Liver (tissue), 3 donors: ENCODE results near the gene SMIM31.

Experiments used
- ATF3 ChIP-seq: IDR thresholded peaks from 2 replicates; pipeline ENCODE4 v1.6.1; 2016; ENCODE audit warnings: antibody characterized with exemption
- CTCF ChIP-seq: fragments of 150-350 bp; IDR thresholded peaks from 2 replicates; pipeline ENCODE4 v1.5.1; 2017; ENCODE audit warnings: improper control_type of control experiment, low read depth, low read length; ENCODE audit not compliant: missing input control
- EGR1 ChIP-seq, 2 donors: IDR thresholded peaks; 2 replicates each; pipeline ENCODE4 v1.6.1; 2016 to 2018; ENCODE audit warnings: antibody characterized with exemption in 2 of 2, low read depth in 2 of 2
- FOXA1 ChIP-seq: IDR thresholded peaks from 2 replicates; pipeline ENCODE4 v1.6.1; 2016; ENCODE audit warnings: antibody characterized with exemption
- JUND ChIP-seq, 2 donors: IDR thresholded peaks; 2 replicates each; pipeline ENCODE4 v1.6.1; 2016; ENCODE audit warnings: antibody characterized with exemption in 2 of 2
- RXRA ChIP-seq, 2 donors: IDR thresholded peaks; 2 replicates each; pipeline ENCODE4 v1.6.1; 2017 to 2018; ENCODE audit warnings: antibody characterized with exemption in 2 of 2, mild to moderate bottlenecking in 1 of 2
- SP1 ChIP-seq: IDR thresholded peaks from 2 replicates; pipeline ENCODE4 v1.6.1; 2018; ENCODE audit warnings: antibody characterized with exemption, mild to moderate bottlenecking
- TAF1 ChIP-seq: conservative IDR thresholded peaks from 2 replicates; pipeline ENCODE4 v1.6.1; 2016; ENCODE audit warnings: antibody characterized with exemption, mild to moderate bottlenecking
- YY1 ChIP-seq: IDR thresholded peaks from 2 replicates; pipeline ENCODE4 v1.6.1; 2016; ENCODE audit warnings: antibody characterized with exemption, mild to moderate bottlenecking
- ZBTB33 ChIP-seq: IDR thresholded peaks from 2 replicates; pipeline ENCODE4 v1.6.1; 2016; ENCODE audit warnings: antibody characterized with exemption
- TF ChIP-seq, protein P1 (sequence below): IDR thresholded peaks from 2 replicates; pipeline ENCODE4 v1.6.1; 2016; ENCODE audit warnings: antibody characterized with exemption
- TF ChIP-seq, protein P2 (sequence below): IDR thresholded peaks from 2 replicates; pipeline ENCODE4 v1.6.1; 2016; ENCODE audit warnings: antibody characterized with exemption, mild to moderate bottlenecking
- donor health status: healthy.
- donor health status: healthy.

DNA sequence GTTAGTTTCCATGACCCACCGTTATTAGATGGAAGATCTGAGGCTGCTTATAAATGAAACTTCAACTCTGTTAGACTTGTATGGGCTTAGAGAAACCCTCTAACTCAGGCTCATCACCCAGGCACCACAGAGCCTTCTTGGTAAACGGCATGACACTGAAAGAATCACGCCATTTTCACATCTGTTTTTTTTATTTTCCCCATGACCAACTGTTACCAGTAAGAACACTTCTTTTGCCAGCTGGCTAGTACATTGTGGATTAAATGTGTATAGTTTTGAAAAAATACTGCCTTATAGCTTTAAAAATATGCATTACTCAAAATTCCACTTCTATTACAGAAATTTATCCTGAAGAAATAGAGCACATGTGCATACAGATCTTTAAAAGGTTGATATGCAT, 75.0 kb downstream of the SMIM31 start:
- TF ChIP-seq, protein P1, sequence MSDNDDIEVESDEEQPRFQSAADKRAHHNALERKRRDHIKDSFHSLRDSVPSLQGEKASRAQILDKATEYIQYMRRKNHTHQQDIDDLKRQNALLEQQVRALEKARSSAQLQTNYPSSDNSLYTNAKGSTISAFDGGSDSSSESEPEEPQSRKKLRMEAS = no peak
- TF ChIP-seq JUND (IDR thresholded peaks at IDR 0.05) = no peak
- no peak for TF ChIP-seq RXRA (IDR thresholded peaks at IDR 0.05)
- no peak for TF ChIP-seq CTCF
- TF ChIP-seq EGR1 (IDR thresholded peaks at IDR 0.05; ENCODE audit: low read depth in 2 of 2) = no peak
- no peak for TF ChIP-seq ATF3
- TF ChIP-seq, protein P2, sequence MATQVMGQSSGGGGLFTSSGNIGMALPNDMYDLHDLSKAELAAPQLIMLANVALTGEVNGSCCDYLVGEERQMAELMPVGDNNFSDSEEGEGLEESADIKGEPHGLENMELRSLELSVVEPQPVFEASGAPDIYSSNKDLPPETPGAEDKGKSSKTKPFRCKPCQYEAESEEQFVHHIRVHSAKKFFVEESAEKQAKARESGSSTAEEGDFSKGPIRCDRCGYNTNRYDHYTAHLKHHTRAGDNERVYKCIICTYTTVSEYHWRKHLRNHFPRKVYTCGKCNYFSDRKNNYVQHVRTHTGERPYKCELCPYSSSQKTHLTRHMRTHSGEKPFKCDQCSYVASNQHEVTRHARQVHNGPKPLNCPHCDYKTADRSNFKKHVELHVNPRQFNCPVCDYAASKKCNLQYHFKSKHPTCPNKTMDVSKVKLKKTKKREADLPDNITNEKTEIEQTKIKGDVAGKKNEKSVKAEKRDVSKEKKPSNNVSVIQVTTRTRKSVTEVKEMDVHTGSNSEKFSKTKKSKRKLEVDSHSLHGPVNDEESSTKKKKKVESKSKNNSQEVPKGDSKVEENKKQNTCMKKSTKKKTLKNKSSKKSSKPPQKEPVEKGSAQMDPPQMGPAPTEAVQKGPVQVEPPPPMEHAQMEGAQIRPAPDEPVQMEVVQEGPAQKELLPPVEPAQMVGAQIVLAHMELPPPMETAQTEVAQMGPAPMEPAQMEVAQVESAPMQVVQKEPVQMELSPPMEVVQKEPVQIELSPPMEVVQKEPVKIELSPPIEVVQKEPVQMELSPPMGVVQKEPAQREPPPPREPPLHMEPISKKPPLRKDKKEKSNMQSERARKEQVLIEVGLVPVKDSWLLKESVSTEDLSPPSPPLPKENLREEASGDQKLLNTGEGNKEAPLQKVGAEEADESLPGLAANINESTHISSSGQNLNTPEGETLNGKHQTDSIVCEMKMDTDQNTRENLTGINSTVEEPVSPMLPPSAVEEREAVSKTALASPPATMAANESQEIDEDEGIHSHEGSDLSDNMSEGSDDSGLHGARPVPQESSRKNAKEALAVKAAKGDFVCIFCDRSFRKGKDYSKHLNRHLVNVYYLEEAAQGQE = no peak
- TF ChIP-seq SP1 = no peak
- no peak for TF ChIP-seq ZBTB33
- no peak for TF ChIP-seq FOXA1
- no peak for TF ChIP-seq TAF1
- TF ChIP-seq YY1 = no peak
